ENCODE results near the gene ZNF764.

DNA sequence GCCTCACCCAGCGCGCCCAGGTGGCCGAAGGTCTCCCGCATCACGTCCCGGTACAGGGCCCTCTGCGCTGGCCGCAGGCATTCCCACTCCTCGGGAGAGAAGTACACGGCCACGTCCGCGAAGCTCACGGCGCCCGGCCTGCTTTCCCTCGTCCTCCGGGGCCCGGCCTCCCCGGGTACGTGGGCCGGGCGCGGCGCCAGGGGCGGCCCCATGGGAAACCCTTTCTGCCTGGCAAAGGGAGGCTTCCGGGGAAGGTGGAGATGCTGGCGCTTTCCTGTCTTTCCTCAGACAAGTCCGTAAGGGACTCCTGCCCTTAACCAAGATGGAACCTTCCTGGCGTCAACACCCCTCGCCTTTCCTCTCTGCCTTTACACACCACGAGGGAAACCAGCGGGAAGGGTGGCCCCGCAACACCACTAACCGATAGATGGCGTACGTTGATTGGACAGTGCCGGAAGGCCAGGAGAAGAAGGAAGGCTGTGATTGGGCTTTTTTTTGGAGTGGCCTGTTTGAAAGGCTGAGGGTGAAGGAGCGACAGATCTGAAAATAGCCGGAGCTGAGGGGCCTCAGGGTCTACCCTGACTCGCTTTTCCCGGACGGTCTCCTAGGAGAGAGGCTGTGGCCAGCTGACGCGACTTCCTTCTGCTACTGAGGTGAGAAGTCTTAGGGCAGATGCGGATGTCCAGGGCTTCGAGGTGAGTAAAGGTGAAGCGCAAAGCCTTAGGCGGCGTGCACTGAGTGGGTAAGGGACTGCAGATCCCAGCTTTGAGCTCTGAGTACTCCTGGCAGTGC lies 27.4 kb upstream of the ZNF764 start, which contains the start of gene ZNF785:
- peak; percentile 47 for TF ChIP-seq CTCF (IDR thresholded peaks at IDR 0.05; ENCODE audit: borderline replicate concordance, extremely low read depth, low read length, poor library complexity, severe bottlenecking)
- no peak for TF ChIP-seq EZH2 (IDR thresholded peaks at IDR 0.05; ENCODE audit: borderline replicate concordance, low read depth, low read length, severe bottlenecking)

All from DND-41 (cell line).